Right hindlimb (tissue), 1 donor: ENCODE measurements around the gene WNT2B.
A peak's percentile ranks its signal among the peaks of the same experiment; 100 is the strongest.

Experiments used
- DNase-seq: peaks from one replicate; pipeline ENCODE4 v3.0.0-alpha.2; 2018

WNT2B gene

GRCh38 chr1:112505400-112505785 lies 3.4 kb upstream of the WNT2B start:
- no peak for DNase-seq

- DNase-seq: no peak
These were observed 2.9 kb upstream of the WNT2B start for GRCh38 chr1:112505878-112506277.

GRCh38 chr1:112506306-112506705 lies 2.5 kb upstream of the WNT2B start:
- DNase-seq: peak; percentile 61

- no peak for DNase-seq
These were observed 2.0 kb upstream of the WNT2B start for GRCh38 chr1:112506731-112507130.

GRCh38 chr1:112507336-112507735 lies 1.4 kb upstream of the WNT2B start:
- no peak for DNase-seq

GRCh38 chr1:112507921-112508277 lies 866 bp upstream of the WNT2B start:
- DNase-seq: peak; percentile 68

- DNase-seq: peak; percentile 51
These were observed 367 bp downstream of the WNT2B start for GRCh38 chr1:112509005-112509659.

GRCh38 chr1:112509660-112510178 lies 954 bp downstream of the WNT2B start:
- no peak for DNase-seq

GRCh38 chr1:112510340-112510739 lies 1.6 kb downstream of the WNT2B start:
- no peak for DNase-seq

GRCh38 chr1:112511897-112512296 lies 3.1 kb downstream of the WNT2B start:
- no peak for DNase-seq

GRCh38 chr1:112513112-112513870 lies 4.5 kb downstream of the WNT2B start:
- DNase-seq: no peak

- DNase-seq: no peak
These were observed 6.1 kb downstream of the WNT2B start for GRCh38 chr1:112514901-112515300.

- DNase-seq: no peak
These were observed 6.7 kb downstream of the WNT2B start for GRCh38 chr1:112515311-112516009.

GRCh38 chr1:112516141-112516540 lies 7.4 kb downstream of the WNT2B start:
- no peak for DNase-seq

GRCh38 chr1:112517231-112517630 lies 8.5 kb downstream of the WNT2B start:
- DNase-seq: no peak

- DNase-seq: no peak
These were observed 8.9 kb downstream of the WNT2B start for GRCh38 chr1:112517646-112518045.

- no peak for DNase-seq
These were observed 9.4 kb downstream of the WNT2B start for GRCh38 chr1:112518186-112518585.

GRCh38 chr1:112520166-112520565 lies 11.4 kb downstream of the WNT2B start:
- DNase-seq: no peak

GRCh38 chr1:112522621-112523020 lies 13.9 kb downstream of the WNT2B start:
- DNase-seq: no peak

GRCh38 chr1:112524251-112524650 lies 15.5 kb downstream of the WNT2B start:
- DNase-seq: no peak

GRCh38 chr1:112524986-112525385 lies 16.2 kb downstream of the WNT2B start:
- DNase-seq: no peak

GRCh38 chr1:112527266-112528010 lies 18.7 kb downstream of the WNT2B start:
- no peak for DNase-seq

GRCh38 chr1:112528076-112528475 lies 19.3 kb downstream of the WNT2B start:
- no peak for DNase-seq
